WTC11 (cell line): Measurements from ENCODE around the gene LRRC8D.

ENCODE experiments used
- ESRRA ChIP-seq: sonication (generic); formaldehyde crosslinking; IDR thresholded peaks from 2 replicates; pipeline ENCODE4 v1.8.1; 2022; ENCODE audit warnings: mild to moderate bottlenecking, missing genetic modification reagents, borderline replicate concordance
- TF ChIP-seq, protein P1 (sequence below): fragments of 200-600 bp; IDR thresholded peaks from 2 replicates; pipeline ENCODE4 v1.8.0; 2022; ENCODE audit warnings: antibody characterized with exemption
- TF ChIP-seq, protein P2 (sequence below): sonication (generic); formaldehyde crosslinking; IDR thresholded peaks from 2 replicates; pipeline ENCODE4 v1.8.0; 2023; ENCODE audit warnings: missing genetic modification reagents
- TF ChIP-seq, protein P3 (sequence below): sonication (generic); formaldehyde crosslinking; IDR thresholded peaks from 2 replicates; pipeline ENCODE4 v1.8.0; 2022; ENCODE audit warnings: mild to moderate bottlenecking, missing genetic modification reagents

DNA sequence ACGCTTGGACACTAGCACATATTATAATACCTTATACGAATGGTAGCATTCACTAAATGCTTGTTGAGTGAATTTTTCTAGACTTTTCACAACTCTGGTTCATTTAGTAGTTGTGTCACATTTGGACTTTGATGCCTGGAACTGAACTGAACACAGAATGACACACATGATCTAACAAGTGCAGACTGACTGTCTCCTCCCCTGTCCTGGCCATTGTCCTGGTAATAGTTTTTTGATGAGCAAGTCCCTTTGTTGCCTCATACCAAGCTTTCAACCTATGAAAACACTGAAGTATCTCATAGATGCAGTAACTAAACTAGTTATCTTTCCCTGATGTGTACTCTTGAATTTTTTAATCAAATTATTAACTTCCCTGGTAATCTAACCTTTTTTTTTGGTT, 66.4 kb downstream of the LRRC8D start:
- TF ChIP-seq, protein P1, sequence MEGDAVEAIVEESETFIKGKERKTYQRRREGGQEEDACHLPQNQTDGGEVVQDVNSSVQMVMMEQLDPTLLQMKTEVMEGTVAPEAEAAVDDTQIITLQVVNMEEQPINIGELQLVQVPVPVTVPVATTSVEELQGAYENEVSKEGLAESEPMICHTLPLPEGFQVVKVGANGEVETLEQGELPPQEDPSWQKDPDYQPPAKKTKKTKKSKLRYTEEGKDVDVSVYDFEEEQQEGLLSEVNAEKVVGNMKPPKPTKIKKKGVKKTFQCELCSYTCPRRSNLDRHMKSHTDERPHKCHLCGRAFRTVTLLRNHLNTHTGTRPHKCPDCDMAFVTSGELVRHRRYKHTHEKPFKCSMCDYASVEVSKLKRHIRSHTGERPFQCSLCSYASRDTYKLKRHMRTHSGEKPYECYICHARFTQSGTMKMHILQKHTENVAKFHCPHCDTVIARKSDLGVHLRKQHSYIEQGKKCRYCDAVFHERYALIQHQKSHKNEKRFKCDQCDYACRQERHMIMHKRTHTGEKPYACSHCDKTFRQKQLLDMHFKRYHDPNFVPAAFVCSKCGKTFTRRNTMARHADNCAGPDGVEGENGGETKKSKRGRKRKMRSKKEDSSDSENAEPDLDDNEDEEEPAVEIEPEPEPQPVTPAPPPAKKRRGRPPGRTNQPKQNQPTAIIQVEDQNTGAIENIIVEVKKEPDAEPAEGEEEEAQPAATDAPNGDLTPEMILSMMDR = no peak
- TF ChIP-seq, protein P2, sequence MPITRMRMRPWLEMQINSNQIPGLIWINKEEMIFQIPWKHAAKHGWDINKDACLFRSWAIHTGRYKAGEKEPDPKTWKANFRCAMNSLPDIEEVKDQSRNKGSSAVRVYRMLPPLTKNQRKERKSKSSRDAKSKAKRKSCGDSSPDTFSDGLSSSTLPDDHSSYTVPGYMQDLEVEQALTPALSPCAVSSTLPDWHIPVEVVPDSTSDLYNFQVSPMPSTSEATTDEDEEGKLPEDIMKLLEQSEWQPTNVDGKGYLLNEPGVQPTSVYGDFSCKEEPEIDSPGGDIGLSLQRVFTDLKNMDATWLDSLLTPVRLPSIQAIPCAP (CRISPR knock-in tag) = no peak
- TF ChIP-seq, protein P3, sequence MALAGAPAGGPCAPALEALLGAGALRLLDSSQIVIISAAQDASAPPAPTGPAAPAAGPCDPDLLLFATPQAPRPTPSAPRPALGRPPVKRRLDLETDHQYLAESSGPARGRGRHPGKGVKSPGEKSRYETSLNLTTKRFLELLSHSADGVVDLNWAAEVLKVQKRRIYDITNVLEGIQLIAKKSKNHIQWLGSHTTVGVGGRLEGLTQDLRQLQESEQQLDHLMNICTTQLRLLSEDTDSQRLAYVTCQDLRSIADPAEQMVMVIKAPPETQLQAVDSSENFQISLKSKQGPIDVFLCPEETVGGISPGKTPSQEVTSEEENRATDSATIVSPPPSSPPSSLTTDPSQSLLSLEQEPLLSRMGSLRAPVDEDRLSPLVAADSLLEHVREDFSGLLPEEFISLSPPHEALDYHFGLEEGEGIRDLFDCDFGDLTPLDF (CRISPR knock-in tag) = no peak
- no peak for TF ChIP-seq ESRRA (CRISPR knock-in tag)
